NK-92 (cell line): Measurements from ENCODE around the gene TECR.
"Not testable (repeated sequence)": the region's sequence is repeated elsewhere in the genome, so short reads cannot be mapped to it uniquely, and the experiment has no call there.

Experiments used
- DNase-seq: peaks from one replicate; lab custom pipeline; 2025; ENCODE audit not compliant: unreplicated experiment; lab: John Stamatoyannopoulos, UW

The TECR gene

DNA sequence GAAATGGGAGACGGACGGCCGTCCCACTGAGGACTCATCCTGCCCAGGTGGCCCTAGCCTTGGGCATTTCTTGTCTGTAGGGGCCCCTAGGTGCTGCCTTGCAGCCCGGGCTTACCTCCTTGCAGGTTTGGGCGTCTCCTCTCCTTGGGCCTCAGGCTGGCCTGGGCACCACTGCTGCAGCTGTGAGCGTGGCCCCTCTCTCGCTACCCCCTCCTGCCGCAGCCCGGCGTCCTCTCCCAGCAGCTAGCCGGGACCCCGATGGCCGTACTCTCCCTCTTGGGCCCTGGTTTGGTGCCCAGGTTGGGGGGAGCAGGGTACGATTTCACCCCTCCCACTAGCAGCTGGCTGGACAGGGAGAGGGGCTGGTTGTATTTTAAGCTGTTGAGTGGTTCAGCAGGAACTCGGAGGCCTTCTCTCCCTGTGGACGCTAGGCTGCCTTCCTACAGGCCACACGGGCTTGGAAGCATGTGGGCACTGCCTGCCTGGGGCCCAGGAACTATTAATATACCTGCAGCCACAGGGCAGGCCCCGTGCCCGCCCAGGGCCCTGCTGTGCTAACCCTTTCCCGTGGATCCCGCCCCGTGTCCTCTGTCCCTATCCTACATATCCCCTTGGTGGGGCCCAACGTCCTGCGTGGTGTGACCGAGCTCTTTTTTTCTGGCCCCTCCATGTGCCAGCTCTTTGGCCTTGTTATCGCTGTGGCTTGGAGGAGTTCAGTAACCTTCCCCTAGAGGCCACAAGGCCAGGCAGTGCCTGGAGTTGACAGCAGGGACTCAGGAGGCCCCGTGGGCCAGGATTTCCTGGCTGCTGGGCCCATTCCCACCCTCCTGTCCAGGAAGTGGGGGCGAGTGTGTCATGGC is 30.8 kb downstream of the TECR start:
- DNase-seq = no peak

DNA sequence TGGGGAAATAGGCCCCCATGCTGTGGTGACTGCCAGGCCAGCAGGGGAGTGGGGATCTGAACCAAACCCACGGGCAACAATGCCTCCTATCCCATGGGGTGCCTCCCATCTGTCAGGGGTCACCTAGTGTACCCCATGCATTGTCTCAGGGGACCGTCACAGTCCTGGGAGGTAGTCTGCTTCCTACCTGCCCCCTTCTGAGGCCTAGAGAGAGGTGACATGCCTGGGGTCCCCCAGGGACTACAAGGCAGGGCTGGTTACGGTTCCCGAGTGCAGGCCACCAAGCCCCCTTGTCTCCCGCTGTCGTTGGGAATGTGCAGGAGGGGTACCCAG is 31.3 kb downstream of the TECR start:
- no peak for DNase-seq

GRCh38 chr19:14561249-14561648 is 31.9 kb downstream of the TECR start:
- no peak for DNase-seq

- DNase-seq = no peak
These were observed 32.5 kb downstream of the TECR start for GRCh38 chr19:14561847-14562351.

GRCh38 chr19:14562660-14563589 is 33.5 kb downstream of the TECR start:
- DNase-seq = no peak

GRCh38 chr19:14563590-14563926 is 34.2 kb downstream of the TECR start:
- no peak for DNase-seq

- no peak for DNase-seq
These were observed 34.7 kb downstream of the TECR start for GRCh38 chr19:14563989-14564651.

DNA sequence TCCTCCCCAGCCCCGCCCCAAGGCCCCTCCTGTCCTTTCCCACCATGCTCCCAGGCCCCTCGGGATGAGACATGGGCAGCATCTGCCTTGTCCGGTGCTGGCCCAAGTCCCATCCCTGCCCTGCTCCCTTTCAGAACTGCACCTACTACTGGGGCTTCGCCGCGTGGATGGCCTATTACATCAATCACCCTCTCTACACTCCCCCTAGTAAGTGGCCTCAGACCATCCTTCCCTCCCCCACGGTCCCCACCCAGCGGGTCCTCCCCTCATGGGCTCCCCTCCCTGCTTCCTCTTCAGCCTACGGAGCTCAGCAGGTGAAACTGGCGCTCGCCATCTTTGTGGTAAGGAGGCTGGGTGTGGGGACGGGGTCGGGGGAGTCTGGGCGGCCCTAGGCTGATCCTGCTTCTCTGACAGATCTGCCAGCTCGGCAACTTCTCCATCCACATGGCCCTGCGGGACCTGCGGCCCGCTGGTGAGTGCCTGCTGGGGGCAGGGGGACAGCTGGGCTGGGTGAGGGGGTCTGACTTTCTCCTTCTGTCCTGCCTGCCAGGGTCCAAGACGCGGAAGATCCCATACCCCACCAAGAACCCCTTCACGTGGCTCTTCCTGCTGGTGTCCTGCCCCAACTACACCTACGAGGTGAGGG is 35.4 kb downstream of the TECR start:
- DNase-seq = not testable (repeated sequence)

DNA sequence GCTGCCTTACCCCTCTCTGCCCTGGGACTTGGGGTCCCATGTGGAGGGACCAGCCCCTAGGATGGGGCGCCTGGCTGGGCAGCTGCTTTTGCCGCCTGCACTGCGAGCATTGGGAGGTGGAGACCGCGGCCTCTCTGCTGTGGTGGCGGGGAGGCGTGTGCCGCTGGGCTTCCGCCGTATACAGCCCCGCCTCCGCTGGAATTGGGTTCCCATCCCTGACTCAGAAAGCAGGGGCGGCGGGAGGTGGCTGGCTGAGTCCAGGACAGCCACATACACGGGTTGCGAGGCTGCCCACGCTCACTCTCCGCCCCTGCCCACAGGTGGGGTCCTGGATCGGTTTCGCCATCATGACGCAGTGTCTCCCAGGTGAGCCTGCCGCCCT is 35.9 kb downstream of the TECR start:
- no peak for DNase-seq

DNA sequence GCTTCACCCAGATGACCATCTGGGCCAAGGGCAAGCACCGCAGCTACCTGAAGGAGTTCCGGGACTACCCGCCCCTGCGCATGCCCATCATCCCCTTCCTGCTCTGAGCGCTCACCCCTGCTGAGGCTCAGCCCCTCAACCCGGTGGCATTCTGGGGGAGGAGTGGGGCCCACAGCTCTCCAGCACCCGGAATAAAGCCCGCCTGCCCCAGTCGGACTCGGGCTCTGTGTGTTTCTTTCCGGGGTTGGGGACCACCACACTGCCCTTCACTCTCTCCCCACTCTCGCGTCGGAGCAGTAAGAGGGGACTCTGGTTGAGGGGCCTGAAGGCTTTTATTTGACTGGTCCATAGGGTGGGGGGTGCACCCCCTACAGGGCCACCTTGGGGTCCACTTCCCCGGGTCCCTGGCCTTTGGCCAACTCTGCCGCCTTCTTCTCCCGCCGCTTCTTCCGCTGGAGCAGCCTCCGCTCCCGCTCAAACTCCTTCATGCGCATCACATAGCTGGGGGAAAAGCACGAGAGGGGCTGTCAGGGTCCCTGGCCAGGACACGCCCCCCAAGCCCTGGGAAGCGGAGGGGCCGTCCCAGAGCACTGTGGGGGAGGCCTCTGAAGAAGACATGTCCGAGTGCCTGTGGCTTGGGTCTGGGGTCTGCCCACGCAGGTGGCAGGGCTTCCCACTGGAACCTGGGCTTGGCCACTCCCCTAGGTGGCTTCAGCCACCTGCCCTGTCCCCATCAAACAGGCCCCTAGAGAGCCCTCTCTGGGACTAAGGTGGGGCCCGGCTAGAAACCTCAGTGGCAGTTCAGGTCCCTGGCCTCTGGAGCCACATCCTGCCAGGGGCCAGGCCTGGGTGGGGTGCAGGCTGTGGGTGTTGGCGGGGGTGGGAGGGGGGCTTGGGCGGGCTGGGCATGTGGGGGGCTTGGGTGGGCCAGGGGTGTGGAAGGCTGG is 36.6 kb downstream of the TECR start:
- DNase-seq = no peak

- no peak for DNase-seq
These were observed 37.3 kb downstream of the TECR start for GRCh38 chr19:14566712-14567077.

GRCh38 chr19:14567079-14567478 is 37.7 kb downstream of the TECR start:
- no peak for DNase-seq

DNA sequence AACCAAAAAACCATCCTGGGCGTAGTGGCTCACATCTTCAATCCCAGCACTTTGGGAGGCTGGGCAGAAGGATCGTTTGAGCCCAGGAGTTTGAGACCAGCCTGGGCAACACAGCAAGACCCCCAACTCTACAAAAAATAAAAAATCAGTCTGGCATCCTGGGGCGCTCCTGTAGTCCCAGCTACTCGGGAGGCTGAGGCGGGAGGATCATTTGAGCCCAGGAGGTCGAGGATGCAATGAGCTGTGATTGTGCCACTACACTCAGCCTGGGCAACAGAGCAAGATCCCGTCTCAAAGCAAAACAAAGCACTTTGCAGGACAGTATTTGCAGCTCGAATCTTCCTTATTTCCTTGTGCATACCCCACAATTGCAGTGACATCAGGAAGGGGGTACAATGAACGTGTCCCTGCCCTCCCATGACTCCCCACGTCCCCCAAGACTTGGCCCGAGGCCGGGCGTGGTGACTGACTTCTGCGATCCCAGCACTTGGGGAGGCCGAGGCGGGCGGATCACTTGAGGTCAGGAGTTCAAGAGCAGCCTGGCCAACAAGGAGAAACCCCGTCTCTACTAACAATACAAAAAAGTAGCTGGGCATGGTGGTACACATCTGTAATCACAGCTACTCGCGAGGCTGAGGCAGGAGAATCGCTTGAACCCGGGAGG is 41.6 kb downstream of the TECR start:
- no peak for DNase-seq

- peak; percentile 52 for DNase-seq
These were observed 42.5 kb downstream of the TECR start, which contains the start of gene NDUFB7 for GRCh38 chr19:14571695-14572490. Gene NDUFB7 (minus strand): TSS chr19:14572066. CDS start chr19:14572000, 66 bp downstream.

- no peak for DNase-seq
These were observed 46.1 kb downstream of the TECR start for GRCh38 chr19:14575428-14575980.

DNA sequence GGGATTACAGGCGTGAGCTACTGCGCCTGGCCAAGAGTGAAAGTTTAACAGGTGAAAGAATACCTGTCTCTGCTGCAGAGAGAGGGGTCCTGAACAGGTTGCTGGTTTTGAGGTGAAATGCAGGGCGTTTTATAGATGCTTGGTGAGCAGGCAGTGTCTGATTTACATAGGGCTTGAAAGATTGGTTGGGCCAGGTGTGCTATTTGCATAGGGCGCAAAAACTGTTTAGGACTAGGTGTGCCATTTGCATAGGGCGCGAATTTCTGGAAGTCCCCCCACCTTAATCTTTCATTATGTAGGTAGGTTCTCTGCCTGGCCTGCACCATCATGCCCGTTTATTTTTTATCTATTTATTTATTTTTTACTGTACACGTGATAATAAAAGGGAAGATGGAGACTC is 47.0 kb downstream of the TECR start:
- no peak for DNase-seq

DNA sequence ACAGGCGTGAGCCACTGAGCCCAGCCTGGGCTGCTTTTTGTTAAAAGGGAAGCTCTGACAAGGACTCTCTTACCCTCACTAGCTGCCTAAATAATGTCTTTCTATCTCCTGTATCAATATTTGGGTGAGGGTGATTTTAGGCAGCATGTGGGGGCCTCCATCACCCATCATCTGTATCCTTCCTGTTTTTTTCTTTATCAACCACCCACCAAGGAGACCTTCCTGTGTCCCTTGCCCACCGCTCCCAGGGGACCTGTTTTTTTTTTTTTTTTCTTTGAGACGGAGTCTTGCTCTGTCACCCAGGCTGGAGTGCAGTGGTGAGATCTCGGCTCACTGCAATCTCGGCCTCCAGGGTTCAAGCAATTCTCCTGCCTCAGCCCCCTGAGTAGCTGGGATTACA is 47.9 kb downstream of the TECR start:
- no peak for DNase-seq

- no peak for DNase-seq
These were observed 48.6 kb downstream of the TECR start for GRCh38 chr19:14577885-14578427.
